Head of caudate nucleus (tissue), 42 donors: ENCODE results near the gene TERB1.

Source experiments
- DNase-seq, 42 donors: peaks; one replicate each; pipeline versions ENCODE4 v3.0.0 to v3.0.0-alpha.2; 2020 to 2021; ENCODE audit warnings: mixed read lengths in 7 of 42
- intact Hi-C: fragments of 100-400 bp; cut with DNase I; formaldehyde crosslinking; loops from one replicate; pipeline ENCODE4 v1.15.0; 2022

Gene TERB1

GRCh38 chr16:66717776-66718175, 83.6 kb downstream of the TERB1 start:
- DNase-seq = peak in 1 of 42 donors; percentile 22
- intact Hi-C loops = loop anchor here (10.0 kb wide), 1 partner anchor 113 kb away; the partner anchor contains the start of gene CMTM3

- intact Hi-C loops = loop anchor here (10.0 kb wide), 1 partner anchor 112 kb away; the partner anchor contains the start of gene CMTM3
- peak in 39 of 42 donors; percentile 24 to 83 (median 58) for DNase-seq
These were observed 84.2 kb downstream of the TERB1 start for GRCh38 chr16:66717112-66717675.

- intact Hi-C loops = loop anchor here (10.0 kb wide), 1 partner anchor 110 kb away; the partner anchor contains the start of gene CMTM3
- peak in 1 of 42 donors; percentile 5 for DNase-seq
These were observed 86.6 kb downstream of the TERB1 start for GRCh38 chr16:66714654-66715307.

- intact Hi-C loops = loop anchor here (10.0 kb wide), 1 partner anchor 109 kb away; the partner anchor contains the start of gene CMTM3
- DNase-seq = peak in 1 of 42 donors; percentile 4
These were observed 87.3 kb downstream of the TERB1 start for GRCh38 chr16:66714062-66714461.

GRCh38 chr16:66713076-66713475, 88.3 kb downstream of the TERB1 start:
- DNase-seq = peak in 26 of 42 donors; percentile 9 to 74 (median 38)
- intact Hi-C loops = loop anchor here (10.0 kb wide), 1 partner anchor 108 kb away; the partner anchor contains the start of gene CMTM3

- peak in 1 of 42 donors; percentile 19 for DNase-seq
These were observed 88.9 kb downstream of the TERB1 start for GRCh38 chr16:66712512-66712911.

GRCh38 chr16:66711581-66711980, 89.8 kb downstream of the TERB1 start:
- intact Hi-C loops = loop anchor here (10.0 kb wide), 1 partner anchor 107 kb away; the partner anchor contains the start of gene CMTM3
- DNase-seq = no peak

More at GRCh38 chr16:66712512-66712911, 88.9 kb downstream of the TERB1 start:
- intact Hi-C loops = loop anchor here (10.0 kb wide), 1 partner anchor 108 kb away; the partner anchor contains the start of gene CMTM3

- DNase-seq = peak in 3 of 42 donors; percentile 15 to 55 (median 22)
These were observed 94.9 kb downstream of the TERB1 start for GRCh38 chr16:66706506-66706880.

GRCh38 chr16:66705790-66706505, 95.4 kb downstream of the TERB1 start:
- peak in 14 of 42 donors; percentile 13 to 55 (median 32) for DNase-seq
- intact Hi-C loops = no loop called here

More at GRCh38 chr16:66706506-66706880, 94.9 kb downstream of the TERB1 start:
- intact Hi-C loops = no loop called here
